Stimulated activated CD8-positive, alpha-beta memory T cell treated with anti-CD3 and anti-CD28 coated beads, Interleukin-4, amount 100 ng/mL, for 4 hours (primary cell): ENCODE measurements around the gene ROR2.

Experiments
- DNase-seq, 2 donors: peaks; one replicate each; pipeline ENCODE4 v3.0.0-alpha.2; 2020; ENCODE audit warnings: low read depth in 2 of 2, low spot score in 1 of 2

ROR2 gene

DNA sequence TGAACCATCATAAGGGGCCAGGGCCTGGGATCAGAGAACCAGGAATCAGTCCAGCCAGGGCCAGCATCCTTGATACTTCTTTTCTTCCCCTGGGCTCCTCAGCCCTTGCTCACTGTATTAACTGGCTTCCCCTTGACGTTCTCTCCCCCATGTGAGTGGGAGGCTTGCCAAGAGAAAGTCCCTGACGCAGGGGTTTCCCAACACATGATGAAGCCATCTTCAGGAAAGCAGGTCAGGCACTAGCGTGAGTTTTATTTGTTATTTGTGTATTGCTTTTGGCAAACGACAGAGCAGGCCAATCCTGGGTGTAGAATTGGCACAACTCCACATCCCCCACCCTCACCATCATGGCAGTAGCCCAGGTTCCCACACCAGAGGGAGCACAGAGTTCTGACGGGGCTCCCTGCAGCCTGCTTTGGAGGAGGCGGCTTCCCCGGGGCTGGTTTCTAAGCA lies 360.9 kb downstream of the ROR2 start:
- no peak for DNase-seq

DNA sequence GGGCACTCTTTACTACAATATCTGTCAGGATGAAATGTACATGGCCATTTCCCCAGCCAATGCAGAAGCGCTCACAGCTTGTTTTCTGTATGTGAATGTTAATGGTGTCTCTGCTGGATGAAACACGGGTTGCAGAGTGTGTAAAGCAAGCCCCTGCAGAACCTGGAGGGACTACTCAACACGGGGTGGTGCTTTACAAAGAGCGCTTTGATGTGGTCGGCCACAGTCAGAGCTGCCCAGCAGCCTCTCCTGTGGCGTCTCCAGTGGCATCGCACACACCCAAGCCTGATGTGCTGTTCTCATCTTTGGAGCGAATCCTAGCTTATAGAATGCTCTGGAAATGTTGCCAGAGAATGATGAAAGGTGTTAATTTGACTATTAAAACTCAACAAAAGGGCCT lies 363.7 kb downstream of the ROR2 start:
- DNase-seq: no peak

DNA sequence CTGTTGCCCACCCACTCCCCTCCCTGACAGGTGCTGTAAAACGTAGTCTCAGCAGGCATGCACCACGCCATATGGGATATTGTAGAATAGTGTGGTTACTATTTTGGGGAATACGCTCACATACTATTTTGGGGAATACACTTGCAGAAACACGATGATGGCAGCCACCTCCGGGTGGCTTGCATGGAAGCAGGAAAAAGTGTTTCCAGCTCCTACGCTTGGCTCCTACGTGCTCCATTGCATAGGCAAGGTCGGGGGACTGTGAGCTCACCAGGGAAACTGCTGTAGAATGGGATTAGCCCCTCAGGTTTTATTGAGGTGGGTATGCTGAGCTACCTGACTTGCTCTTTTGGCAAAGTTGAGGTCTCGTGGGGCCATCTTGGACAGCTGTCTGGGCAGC lies 366.1 kb downstream of the ROR2 start:
- no peak for DNase-seq

DNA sequence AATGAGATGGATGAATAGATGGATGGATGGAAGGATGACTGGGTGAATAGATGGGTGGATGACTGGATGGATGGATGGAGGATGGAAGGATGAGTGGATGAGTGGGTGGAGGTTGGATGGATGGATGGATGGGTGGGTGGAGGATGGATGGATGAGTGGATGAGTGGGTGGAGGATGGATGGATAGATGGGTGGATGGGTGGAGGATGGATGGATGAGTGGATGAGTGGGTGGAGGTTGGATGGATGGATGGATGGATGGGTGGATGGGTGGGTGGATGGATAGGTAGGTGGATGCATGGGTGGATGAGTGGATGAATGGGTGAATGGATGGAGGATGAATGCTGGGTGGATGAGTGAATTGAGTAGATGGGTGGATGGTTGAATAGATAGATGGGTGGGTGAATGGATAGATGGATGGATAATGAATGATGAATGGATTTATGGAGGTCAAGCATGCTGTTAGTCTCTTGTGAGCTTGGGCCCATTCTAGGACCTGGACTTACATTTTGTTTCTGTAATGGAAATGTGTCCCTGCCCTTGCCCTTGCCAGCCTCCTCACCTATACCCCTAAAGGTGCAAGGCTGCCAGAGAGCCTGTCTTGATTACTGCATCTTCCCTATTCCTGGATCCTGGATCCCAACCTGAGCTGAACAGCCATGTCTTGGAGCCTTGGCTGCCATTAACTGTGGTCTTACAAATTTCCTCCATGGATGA lies 366.7 kb downstream of the ROR2 start:
- DNase-seq: no peak

DNA sequence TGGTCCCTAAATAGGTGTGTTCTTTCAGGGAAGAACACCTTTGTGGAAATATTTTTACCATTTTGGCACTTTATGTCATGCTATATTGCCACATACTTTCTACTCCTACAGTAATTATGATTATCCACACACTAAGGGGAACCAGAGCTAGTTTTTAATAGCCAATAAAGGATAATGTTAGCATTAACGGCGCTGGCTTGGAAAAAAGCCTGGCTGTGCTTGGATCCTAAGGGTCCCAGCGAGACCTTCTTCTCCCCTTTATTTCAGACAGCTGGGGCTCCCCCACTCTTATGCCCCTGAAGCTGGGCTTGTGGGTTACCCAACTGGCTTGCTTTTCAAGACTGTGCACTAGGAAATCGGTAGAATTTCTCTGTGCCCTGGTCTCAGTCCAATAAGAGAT lies 367.8 kb downstream of the ROR2 start:
- no peak for DNase-seq

DNA sequence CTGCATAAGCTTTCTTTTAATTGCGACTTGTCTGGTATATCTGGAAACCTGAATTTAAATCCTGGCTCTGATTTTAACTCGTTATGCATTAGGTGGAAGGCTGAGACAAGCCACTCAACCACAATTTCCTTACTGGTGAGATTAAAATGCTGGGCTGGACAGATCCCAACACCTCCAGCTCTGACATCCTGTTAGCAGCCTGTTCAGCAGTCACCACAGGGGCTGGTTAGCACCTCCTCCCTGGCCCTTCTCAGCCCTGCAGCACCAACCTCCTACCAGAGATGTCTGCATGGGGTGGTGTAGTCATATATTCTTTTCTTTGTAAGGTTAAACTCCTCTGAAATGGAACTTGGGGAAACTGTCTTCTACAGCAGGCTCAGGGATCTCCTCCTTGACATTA lies 369.9 kb downstream of the ROR2 start:
- no peak for DNase-seq

DNA sequence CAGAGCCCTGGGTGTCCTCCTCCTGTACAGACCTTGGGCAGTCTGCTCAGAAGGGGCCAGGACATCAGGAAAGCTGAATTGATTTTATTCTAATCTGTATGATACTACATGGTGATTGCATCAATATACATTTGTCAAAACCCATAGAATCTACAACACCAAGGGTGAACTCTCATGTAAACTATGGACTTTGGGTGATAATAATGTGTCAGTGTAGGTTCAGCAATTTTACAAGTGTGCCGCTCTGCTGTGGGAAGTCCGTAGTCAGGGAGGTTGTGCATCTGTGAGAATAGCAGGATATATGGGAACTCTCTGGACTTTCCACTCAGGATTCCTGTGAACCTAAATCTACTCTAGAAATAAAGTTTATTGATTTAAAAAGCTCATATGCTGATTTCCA lies 371.1 kb downstream of the ROR2 start:
- no peak for DNase-seq

DNA sequence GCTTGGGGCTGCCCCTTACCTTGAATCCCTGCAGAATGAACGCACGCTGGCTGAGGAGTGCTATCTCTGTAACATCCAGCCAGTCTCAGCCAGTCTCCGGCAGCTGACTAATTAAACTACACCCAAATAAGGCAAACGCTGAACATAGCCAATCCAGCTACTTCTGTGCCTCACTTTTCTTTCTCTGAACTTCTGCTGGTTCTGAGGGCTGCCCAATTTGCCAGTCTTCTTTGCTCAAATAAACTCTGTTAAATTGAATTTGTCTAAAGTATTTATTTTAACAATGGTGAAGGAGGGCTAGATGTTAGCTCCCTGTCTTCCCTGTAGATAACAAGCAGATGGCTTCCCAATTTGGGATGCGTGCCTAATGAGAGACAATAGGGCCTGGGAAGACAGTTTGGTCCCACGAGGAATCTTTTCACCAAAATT lies 372.4 kb downstream of the ROR2 start:
- no peak for DNase-seq

DNA sequence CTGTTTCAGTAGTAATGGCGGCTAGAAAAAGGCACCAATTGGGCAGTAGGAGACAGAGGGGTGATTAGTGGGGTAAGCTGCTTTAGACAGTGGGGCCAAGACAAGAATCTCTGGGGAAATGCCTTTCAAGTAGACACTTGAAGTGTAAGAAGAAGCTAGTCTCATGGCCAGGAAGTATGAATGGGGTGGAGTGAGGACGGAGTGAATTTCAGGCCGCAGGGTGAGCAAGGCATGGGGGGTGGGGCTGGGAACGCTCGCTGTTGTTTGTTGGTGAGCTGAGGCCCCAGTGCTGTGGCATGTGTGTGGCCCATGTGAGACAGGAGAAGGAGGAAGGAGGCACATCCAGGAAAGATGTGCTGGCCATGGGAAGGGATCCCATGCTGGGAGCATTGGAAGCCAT lies 377.2 kb downstream of the ROR2 start:
- DNase-seq: no peak

DNA sequence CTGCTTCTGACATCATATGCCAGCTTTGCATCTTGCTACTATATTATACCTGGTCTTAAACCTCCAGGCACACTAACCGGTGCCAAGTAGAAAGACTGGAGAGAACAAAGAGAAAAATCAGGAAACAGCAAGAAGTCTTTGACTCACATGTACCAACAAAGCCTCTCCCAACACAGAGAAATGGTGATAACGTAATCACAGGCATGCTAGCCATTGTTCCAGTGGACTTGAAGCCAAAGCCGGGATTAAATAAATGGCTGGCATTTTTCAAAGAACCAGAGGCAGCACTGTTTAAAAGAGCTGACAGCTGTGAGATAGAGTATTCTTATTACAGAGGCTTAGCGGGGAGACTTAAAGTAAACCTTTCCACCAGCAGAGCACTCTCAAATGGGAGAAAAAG lies 378.0 kb downstream of the ROR2 start:
- no peak for DNase-seq

DNA sequence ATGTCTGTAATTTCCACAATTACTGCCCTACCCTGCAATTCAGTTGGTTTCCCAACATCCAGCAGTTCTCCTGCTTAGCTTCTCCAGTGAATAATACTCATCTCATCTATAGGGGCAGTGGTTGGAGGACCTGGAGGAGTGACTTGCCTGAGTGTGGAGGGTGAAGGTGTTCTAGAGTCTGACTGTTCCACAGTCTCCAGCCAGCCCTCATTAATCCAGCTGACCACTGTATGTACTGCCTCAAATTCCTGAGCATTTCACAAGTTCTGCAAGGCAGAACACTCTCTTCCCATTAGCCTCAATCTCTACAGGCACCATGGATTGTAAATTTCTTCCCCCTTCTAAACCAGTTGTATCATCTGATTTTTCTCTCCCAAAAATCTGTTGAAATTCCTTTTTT lies 379.0 kb downstream of the ROR2 start:
- no peak for DNase-seq

DNA sequence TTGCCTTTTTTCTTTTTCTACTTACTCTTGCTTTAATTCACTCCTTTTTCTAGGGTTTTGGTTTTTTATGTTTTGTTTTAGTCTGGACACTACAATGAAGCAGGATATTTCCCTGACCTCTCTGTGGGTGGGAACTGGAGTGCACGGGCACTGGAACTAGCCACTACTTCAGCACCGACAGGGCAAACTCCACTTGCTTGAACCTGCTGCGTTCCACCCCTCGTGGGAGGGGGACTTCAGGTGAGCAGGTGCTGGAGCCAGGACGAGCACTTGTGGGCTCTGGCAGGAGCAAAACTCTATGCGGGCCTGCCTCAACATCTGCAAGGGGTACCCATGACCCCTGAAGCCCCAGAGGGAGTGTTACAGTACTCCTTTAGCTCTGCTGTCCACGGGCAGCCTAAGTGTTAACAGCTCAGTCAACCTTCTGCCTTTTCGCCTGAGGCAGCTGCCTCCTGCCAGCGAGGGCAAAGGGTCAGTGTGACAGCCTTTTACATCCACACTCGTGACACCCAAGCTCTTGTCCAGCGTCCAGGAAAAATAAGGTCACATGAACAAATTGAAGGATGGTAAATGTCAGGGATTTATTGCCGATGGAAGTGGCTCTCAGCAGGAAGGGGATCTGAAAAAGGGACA lies 382.3 kb downstream of the ROR2 start:
- no peak for DNase-seq

DNA sequence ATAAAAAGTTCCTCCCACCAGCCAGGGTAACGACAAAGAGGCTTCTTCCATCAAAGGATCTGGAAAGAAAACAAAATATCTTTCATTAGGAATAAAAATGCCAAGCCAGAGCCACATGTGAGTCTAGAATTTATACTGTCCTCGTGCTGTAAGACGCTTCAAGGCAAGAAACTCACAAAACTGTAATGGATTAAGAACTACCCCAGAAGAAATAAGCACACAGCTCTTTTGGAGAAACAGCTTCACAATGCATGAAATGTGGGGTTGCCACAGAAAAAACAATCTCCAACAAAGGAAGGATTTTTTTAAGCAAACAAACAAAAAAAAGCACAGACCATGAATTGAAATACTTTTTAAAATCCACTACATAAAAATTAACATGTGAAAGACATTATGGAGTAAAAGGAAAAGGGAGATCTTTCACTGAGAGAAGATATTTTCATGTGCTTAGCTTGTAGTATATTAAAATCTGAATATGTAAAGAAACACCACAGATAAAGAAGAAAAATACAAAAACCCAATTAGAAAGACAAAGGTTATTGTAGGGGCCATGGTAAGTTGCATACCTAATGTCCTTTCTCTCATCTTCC lies 385.9 kb downstream of the ROR2 start:
- no peak for DNase-seq

DNA sequence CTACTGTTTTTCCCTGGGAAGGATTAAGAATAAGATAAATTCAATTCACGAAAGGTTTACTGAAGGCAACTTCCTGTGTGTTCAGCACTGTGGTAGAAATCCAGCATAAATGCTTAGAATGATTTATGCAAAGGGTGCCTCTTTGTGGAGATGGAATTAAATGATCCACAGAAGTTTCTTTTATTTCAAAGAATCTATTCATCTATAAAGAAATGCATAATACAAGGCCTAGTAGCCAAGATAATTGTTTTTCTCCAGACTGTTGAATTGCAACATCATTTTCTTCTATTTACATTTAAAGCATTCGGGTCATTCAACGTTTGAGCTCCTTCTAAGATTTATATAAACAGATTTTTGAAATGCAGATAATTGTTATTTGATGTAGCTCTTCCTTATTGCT lies 387.6 kb downstream of the ROR2 start:
- no peak for DNase-seq

DNA sequence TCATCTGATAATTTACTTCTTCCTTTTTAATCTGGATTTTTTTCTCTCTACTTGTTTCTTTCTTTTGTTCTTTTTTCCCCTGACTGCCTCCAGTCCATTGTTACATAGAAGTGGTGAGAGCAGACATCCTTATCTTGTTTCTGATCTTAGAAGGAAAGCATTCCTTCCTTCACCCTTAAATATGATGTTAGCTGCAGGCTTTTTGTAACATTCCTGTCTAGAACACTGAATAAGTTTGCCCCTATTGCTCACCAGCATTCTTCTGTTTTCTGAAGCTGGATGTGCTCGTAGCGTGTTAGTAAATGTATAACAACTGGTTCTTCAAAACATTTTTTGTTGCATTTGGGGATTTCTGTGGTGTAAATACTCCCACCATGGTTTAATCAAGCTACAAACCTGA lies 389.7 kb downstream of the ROR2 start:
- no peak for DNase-seq

DNA sequence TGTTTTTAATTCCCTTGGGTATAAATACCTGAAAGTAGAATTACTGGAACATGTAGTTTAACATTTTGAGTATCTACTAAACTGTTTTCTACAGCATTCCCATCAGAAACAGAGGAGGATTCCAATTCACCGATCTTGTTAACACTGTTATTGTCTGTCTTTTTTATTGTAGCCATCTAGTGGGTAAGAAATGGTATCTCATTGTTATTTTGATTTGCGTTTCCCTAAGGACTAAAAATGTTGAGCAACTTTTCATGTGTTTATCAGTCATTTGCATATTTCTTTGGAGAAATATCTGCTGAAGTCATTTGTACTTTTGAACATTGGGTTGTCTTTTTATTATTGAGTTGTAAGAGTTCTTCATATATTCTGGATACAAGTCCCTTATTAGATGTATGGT lies 391.1 kb downstream of the ROR2 start:
- DNase-seq: no peak

DNA sequence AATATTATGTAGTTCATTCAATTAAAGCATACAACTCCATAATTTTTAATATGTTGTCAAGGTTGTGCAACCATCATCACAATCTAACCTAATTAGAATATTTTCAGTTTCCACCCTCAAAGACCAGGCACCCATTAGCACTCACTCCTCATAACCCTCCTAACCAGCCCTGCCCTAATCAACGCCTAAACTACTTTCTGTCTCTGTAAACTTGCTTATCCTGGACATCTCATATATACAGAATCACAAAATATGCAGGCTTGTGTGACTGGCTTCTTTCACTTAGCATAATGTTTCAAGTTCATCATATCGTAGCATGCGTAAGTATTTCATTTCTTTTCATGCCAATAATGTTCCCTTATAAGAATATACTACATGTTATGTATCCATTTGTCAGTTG lies 391.6 kb downstream of the ROR2 start:
- DNase-seq: no peak

DNA sequence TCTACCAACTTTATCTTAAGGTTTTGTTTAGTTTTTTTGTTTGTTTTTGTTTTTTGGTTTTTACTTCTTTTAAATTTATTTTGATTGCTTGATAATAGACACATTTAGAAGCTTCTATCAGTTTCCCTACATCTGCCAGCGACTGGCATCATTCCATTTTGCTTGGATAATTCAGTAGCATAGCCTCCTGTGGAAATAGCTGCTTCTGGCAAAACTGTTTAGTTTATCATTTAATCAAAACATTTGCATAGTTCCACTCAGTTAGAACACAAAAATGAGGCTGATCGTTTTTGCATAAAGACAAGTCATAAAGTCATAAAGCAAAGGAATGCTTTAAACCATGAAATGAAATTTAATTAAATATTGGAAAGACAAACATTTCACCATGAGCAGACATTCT lies 392.7 kb downstream of the ROR2 start:
- no peak for DNase-seq

DNA sequence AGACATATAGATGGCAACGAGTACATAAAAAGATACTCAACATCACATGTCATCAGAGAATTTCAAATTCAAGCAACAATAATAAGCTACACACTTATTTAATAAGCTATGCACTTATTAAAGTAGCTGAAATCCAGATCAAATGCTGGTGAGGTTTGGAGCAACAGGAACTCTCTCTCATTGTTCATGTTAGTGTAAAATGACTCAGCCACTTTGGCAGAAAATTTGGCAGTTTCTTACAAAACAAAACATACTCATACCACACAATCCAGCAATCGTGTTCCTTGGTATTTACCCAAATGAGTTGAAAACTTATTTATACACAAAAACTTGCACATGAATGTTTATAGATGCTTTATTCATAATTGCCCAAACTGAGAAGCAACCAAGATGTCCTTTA lies 394.9 kb downstream of the ROR2 start:
- DNase-seq: no peak

DNA sequence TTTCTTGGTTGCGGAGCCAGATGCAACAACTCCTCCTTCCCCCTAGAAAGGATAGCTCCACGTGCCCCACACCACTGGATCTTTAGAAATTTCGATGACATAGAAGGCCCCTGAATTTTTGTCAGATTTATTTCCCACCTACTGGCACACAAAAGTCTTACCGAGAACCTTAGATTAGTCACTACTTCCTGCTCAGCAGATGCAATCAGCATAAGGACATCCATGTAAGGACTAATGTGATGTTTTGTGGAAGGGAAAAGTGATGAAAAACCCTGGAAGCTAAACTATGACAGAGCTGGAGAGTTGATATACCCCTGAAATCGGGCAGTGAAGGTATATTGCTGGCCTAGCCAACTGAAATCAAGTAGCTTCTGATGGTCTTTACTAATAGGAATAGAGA lies 400.9 kb downstream of the ROR2 start:
- DNase-seq: no peak

DNA sequence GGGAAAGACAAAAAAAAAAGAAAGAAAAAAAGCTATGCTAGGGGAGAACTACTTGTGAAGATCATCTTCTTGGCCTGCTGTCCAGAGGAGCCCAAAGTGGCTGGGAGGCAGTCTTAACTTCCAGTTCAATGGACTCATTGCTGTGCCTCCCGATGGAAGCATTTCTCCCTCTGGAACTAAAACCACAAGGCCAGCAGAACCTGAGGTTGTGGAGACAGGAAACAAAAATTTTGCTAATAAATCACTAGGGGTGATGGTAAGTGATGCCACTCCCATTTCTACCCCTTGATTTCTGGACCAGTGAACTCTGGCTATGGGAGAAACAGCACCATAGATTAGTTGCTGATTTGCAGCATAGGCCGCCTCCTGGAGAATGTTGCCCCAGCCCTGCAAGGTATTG lies 402.9 kb downstream of the ROR2 start:
- no peak for DNase-seq

DNA sequence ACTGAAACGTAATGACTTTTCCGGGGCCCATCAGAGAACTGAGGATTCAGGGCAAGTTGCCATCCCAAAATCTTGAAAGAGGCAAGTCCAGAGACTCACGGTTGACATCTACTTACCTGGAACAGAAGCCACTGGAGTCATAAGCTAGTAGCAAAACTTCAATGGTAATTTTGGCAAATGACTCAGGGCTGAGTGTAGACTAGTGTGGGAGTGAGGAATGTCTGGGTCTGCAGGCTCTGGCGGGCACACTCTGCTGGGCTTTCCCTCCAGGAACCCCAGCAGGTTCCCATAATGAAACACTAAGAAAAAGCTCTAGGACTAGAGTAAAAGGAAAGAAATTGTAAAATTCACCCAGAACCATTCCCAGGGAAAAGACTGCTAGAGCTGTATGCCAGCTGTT lies 403.5 kb downstream of the ROR2 start:
- DNase-seq: no peak

DNA sequence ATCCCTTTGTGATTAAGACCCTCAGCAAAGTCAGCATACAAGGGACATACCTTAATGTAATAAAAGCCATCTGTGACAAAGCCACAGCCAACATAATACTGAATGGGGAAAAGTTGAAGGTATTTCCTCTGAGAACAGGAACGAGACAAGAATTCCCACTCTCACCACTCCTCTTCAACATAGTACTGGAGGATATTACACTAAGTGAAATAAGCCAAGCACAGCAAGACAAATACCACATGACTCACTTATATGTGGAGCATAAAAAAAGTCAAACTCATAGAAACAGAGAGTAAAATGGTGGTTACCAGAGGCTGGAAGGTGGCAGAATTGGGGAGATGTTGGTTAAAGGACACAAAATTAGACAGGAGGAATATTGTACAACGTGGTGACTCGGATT lies 408.3 kb downstream of the ROR2 start:
- DNase-seq: no peak
